H1 (cell line): ENCODE results near the gene BAHD1. TPM values are rescaled to one million over a fixed set of nuclear protein-coding genes. Genes with fewer than 3 reads are reported as not detected.

ENCODE experiments used
- FOSL1 ChIP-seq: IDR thresholded peaks from 2 replicates; pipeline ENCODE4 v1.6.1; 2011; ENCODE audit warnings: mild to moderate bottlenecking, low read depth, low read length, moderate library complexity; ENCODE audit not compliant: insufficient read depth
- polyA plus RNA-seq, 7 experiments: library from polyadenylated mRNA; depleted of rRNA in 3 of 7; stranded (reverse) in 5 of 7; unstranded in 2 of 7; fragments of >200 nt in 5 of 7; fragments of 200-250 nt in 2 of 7; gene quantifications; 1 replicate in 5 of 7; 2 replicates in 1 of 7; 4 replicates in 1 of 7; pipeline versions ENCODE4 v1.2.1 to v1.2.3, GENCODE V29; 2011 to 2013; ENCODE audit warnings: missing spikeins in 2 of 7, mixed read lengths in 2 of 7
- total RNA-seq: library from RNA; stranded (reverse); fragmentation: NEBNext Ultra II Directional; extraction: Animal tissue kit (Norgen Biotek cat#: 25700); gene quantifications from 2 replicates; pipeline ENCODE4 v1.2.1, GENCODE V29; 2021

BAHD1 gene
- total and polyA plus RNA-seq, 2 of the 8 experiments (the other 6 are each of a cell fraction or from before 2014, with no cell fraction given) = 15.0 to 38.9 TPM

DNA sequence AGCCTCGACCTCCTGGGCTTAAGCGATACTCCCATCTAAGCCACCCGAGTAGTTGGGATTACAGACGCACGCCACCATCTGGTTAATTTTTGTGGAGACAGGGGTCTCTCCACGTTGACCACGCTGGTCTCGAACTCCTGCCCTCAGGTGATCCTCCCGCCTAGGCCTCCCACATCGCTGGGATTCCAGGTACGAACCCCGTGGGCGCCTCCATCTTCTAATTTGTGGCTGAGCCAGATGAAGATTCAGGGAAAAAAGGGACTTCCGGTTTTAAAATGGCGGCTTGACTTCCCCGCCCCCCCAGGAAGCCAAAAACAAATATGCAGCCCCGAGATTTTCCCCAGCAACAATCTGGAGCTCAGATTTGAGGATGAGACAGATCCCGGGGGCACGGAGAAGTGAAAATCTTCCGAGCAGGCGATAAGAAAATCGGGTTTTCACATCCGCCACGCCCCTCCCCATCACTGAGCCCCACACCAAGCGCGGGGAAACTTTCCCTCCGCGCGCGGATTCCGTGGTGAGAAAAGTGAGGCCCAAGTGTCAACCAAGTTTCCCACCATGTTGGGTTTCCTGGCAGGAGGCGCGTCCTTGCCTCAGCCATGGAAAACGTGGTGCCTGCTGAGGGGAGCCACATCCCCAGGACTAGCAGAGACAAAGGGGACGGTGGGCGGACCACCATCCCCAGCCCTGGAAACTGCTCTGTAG is 45.5 kb downstream of the BAHD1 start (continued):
- TF ChIP-seq FOSL1 = no peak
- TF ChIP-seq, all 59 proteins: peak for 0
